H9 (cell line): ENCODE measurements around the gene ADORA2B. TPM values are rescaled to one million over a fixed set of nuclear protein-coding genes. Genes with fewer than 3 reads are reported as not detected.

Experiments used
- DNase-seq: peaks from one replicate; pipeline ENCODE4 v3.0.0-alpha.2; 2017
- H2AFZ ChIP-seq: one replicate; pipeline ENCODE4 v1.6.1; 2013; ENCODE audit warnings: mild to moderate bottlenecking, low read length, control low read depth, moderate library complexity
- H2AK5ac ChIP-seq: 2 replicates; pipeline ENCODE4 v1.6.1; 2013; ENCODE audit warnings: low read length, control low read depth, mixed read lengths; ENCODE audit not compliant: insufficient read length
- H2BK120ac ChIP-seq: one replicate; pipeline ENCODE4 v1.6.1; 2013; ENCODE audit warnings: low read depth, mild to moderate bottlenecking, low read length, control low read depth, inconsistent platforms; ENCODE audit not compliant: poor library complexity, severe bottlenecking
- H2BK12ac ChIP-seq: 2 replicates; pipeline ENCODE4 v1.6.1; 2013; ENCODE audit warnings: low read length, control low read depth, mixed read lengths, low read depth; ENCODE audit not compliant: insufficient read length
- H2BK15ac ChIP-seq: 2 replicates; pipeline ENCODE4 v1.6.1; 2013; ENCODE audit warnings: low read depth, low read length, control low read depth
- H2BK20ac ChIP-seq: one replicate; pipeline ENCODE4 v1.6.1; 2013; ENCODE audit warnings: low read depth, mild to moderate bottlenecking, low read length, control low read depth, inconsistent platforms; ENCODE audit not compliant: poor library complexity, severe bottlenecking
- H2BK5ac ChIP-seq: 2 replicates; pipeline ENCODE4 v1.6.1; 2013; ENCODE audit warnings: low read length, control low read depth, mixed read lengths; ENCODE audit not compliant: insufficient read length
- H3K14ac ChIP-seq: 2 replicates; pipeline ENCODE4 v1.6.1; 2013; ENCODE audit warnings: low read length, control low read depth; ENCODE audit not compliant: insufficient read depth
- H3K18ac ChIP-seq: 2 replicates; pipeline ENCODE4 v1.6.1; 2013; ENCODE audit warnings: low read depth, mild to moderate bottlenecking, mixed read lengths, low read length, control low read depth; ENCODE audit not compliant: insufficient read length
- H3K23ac ChIP-seq: 2 replicates; pipeline ENCODE4 v1.6.1; 2013; ENCODE audit warnings: low read length, control low read depth, mixed read lengths, low read depth; ENCODE audit not compliant: insufficient read length
- H3K23me2 ChIP-seq: 2 replicates; pipeline ENCODE4 v1.6.1; 2013; ENCODE audit warnings: low read depth, mild to moderate bottlenecking, mixed read lengths, low read length, control low read depth; ENCODE audit not compliant: insufficient read length, poor library complexity, severe bottlenecking
- H3K27ac ChIP-seq: 2 replicates; pipeline ENCODE4 v1.5.1; 2013; ENCODE audit warnings: low read length, control low read depth, mixed read lengths, low read depth; ENCODE audit not compliant: insufficient read length
- H3K27me3 ChIP-seq: 2 replicates; pipeline ENCODE4 v1.6.1; 2013; ENCODE audit warnings: low read length, control low read depth, inconsistent platforms; ENCODE audit not compliant: insufficient read depth
- H3K4ac ChIP-seq: 2 replicates; pipeline ENCODE4 v1.6.1; 2013; ENCODE audit warnings: low read depth, mild to moderate bottlenecking, control low read depth, inconsistent platforms, low read length, moderate library complexity
- H3K4me1 ChIP-seq: 2 replicates; pipeline ENCODE4 v1.6.1; 2013; ENCODE audit warnings: low read length, control low read depth, inconsistent platforms; ENCODE audit not compliant: insufficient read depth
- H3K4me2 ChIP-seq: 2 replicates; pipeline ENCODE4 v1.6.1; 2013; ENCODE audit warnings: low read length, control low read depth, mixed read lengths; ENCODE audit not compliant: insufficient read length, insufficient read depth
- H3K56ac ChIP-seq: 2 replicates; pipeline ENCODE4 v1.6.1; 2013; ENCODE audit warnings: low read depth, mild to moderate bottlenecking, mixed read lengths, low read length, control low read depth; ENCODE audit not compliant: insufficient read length
- H3K79me1 ChIP-seq: 2 replicates; pipeline ENCODE4 v1.6.1; 2013; ENCODE audit warnings: low read depth, mild to moderate bottlenecking, moderate library complexity, low read length, control low read depth, inconsistent platforms; ENCODE audit not compliant: insufficient read depth, poor library complexity, severe bottlenecking
- H3K79me2 ChIP-seq: 2 replicates; pipeline ENCODE4 v1.6.1; 2013; ENCODE audit warnings: low read length, control low read depth, inconsistent platforms; ENCODE audit not compliant: insufficient read depth
- H3K9ac ChIP-seq: 2 replicates; pipeline ENCODE4 v1.6.1; 2013; ENCODE audit warnings: low read length, control low read depth, mixed read lengths; ENCODE audit not compliant: insufficient read length; ENCODE audit errors: extremely low read depth
- H3K9me3 ChIP-seq: one replicate; pipeline ENCODE4 v1.6.1; 2013; ENCODE audit warnings: low read depth, low read length, inconsistent platforms; ENCODE audit not compliant: control insufficient read depth
- H3T11ph ChIP-seq: one replicate; pipeline ENCODE4 v1.6.1; 2013; ENCODE audit warnings: mild to moderate bottlenecking, low read length, control low read depth, inconsistent platforms
- H4K20me1 ChIP-seq: one replicate; pipeline ENCODE4 v1.6.1; 2013; ENCODE audit not compliant: control insufficient read depth, insufficient read length, insufficient read depth
- H4K5ac ChIP-seq: 2 replicates; pipeline ENCODE4 v1.6.1; 2013; ENCODE audit warnings: low read depth, mild to moderate bottlenecking, mixed read lengths, low read length, control low read depth; ENCODE audit not compliant: insufficient read length
- H4K8ac ChIP-seq: replicated peaks from 2 replicates; pipeline ENCODE4 v1.6.1; 2013; ENCODE audit warnings: low read length, control low read depth, mixed read lengths, low read depth; ENCODE audit not compliant: insufficient read length
- H4K91ac ChIP-seq: 2 replicates; pipeline ENCODE4 v1.6.1; 2013; ENCODE audit warnings: low read depth, mild to moderate bottlenecking, moderate library complexity, mixed read lengths, low read length, control low read depth; ENCODE audit not compliant: insufficient read length
- H3K27ac Mint-ChIP-seq, 3 experiments: 2 replicates in 2 of 3; 3 replicates in 1 of 3; pipeline ENCODE4 v1.8.0; 2020 to 2021; ENCODE audit warnings: mixed read lengths in 3 of 3, mild to moderate bottlenecking in 1 of 3, moderate library complexity in 1 of 3
- H3K27me3 Mint-ChIP-seq: 2 replicates; pipeline ENCODE4 v1.8.0; 2021; ENCODE audit warnings: low read depth, mild to moderate bottlenecking, moderate library complexity, mixed read lengths
- H3K36me3 Mint-ChIP-seq, 3 experiments: 2 replicates in 2 of 3; 3 replicates in 1 of 3; pipeline ENCODE4 v1.8.0; 2020 to 2021; ENCODE audit warnings: low read depth in 3 of 3, mixed read lengths in 3 of 3; ENCODE audit not compliant: insufficient read depth in 1 of 3
- H3K4me1 Mint-ChIP-seq, 2 experiments: 2 replicates each; pipeline ENCODE4 v1.8.0; 2020; ENCODE audit warnings: mixed read lengths in 2 of 2
- H3K4me3 Mint-ChIP-seq, 2 experiments: 2 replicates in 1 of 2; 3 replicates in 1 of 2; pipeline ENCODE4 v1.8.0; 2020 to 2021; ENCODE audit warnings: mild to moderate bottlenecking in 2 of 2, mixed read lengths in 2 of 2, moderate library complexity in 1 of 2
- H3K9me3 Mint-ChIP-seq, 2 experiments: 2 replicates in 1 of 2; 3 replicates in 1 of 2; pipeline ENCODE4 v1.8.0; 2020; ENCODE audit warnings: mild to moderate bottlenecking in 2 of 2, mixed read lengths in 2 of 2, moderate library complexity in 1 of 2
- WGBS: extraction: QIAGEN DNeasy Blood & Tissue Kit; methylation state at CpG from one replicate; pipeline ENCODE4 v1.1.7; 2013; ENCODE audit warnings: missing lambda C conversion rate, low lambda C conversion rate, mixed read lengths; ENCODE audit not compliant: insufficient read length; ENCODE audit errors: extremely low coverage; 5-methylcytosine and 5-hydroxymethylcytosine counted together
- total RNA-seq: library from RNA; stranded (reverse); gene quantifications from 2 replicates; pipeline ENCODE4 v1.2.1, GENCODE V29; 2021
- TF ChIP-seq, protein P1 (sequence below): fragments of 200-600 bp; sonication (generic); conservative IDR thresholded peaks from 3 replicates; pipeline ENCODE4 v1.8.0; 2021; ENCODE audit warnings: antibody characterized with exemption, mild to moderate bottlenecking

ADORA2B gene
- total RNA-seq, 1 experiment from 2014 or later = 3.1 TPM

DNA sequence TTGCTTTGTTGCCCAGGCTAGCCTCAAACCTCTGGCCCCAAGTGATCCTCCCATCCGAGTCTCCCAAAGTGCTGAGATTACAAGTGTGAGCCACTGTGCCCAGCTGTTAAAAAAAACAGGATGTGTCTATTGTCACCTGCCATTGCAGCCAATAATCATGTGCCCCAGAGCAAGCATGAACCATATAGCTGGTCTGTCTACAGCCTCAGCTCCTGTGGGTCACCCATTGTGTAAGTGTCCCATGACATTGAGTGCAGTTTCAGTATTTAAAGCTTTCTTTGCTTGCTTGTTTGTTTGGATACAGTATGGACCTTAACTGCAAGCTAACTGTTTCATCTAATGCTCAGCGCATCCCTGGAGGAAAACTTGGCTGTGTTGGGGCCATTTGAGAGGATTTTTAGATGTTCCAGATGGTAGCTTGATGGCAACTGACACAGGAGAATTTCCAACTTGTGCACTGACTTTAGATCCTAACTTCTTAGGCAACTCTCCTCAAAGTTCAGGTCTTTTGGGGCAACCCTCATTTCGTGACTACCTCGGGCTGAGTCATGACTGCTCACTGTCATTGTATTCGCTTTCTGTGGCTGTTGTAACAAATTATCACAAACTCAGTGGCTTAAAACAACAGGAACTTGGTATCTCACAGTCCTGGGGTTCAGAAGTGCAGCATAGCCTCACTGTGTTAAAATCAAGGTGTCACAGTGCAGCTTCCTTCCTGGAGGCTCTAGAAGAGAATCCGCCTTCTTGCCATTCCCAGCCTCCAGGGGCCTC, 30.3 kb upstream of the ADORA2B start:
- Mint-ChIP-seq H3K9me3 (peaks cover 7% of the 10 kb centered on the region in 2 experiments; a peak in 4 of 5 replicates), H3K4me3 (no peak overlapping the region), H3K27me3 (no peaks in the 10 kb centered on the region), H3K36me3 (peaks cover 0 to 6% (median 0%) of the 10 kb centered on the region in 3 experiments; a peak in 1 of 7 replicates), H3K27ac (no peak overlapping the region), H3K4me1 (peaks cover 0 to 7% of the 10 kb centered on the region in 2 experiments; a peak in 2 of 4 replicates)
- Histone ChIP-seq H4K8ac (no peak overlapping the region), H3K4me2 (no peak overlapping the region), H3K27me3 (no peaks in the 10 kb centered on the region), H3K4me1 (no peaks in the 10 kb centered on the region), H3K79me2 (no peaks in the 10 kb centered on the region), H2AFZ (no peak overlapping the region), H4K91ac (no peak overlapping the region), H4K5ac (no peak overlapping the region), H2BK12ac (no peak overlapping the region), H3K23ac (no peak overlapping the region), H3K4ac (no peak overlapping the region), H3K27ac (no peak overlapping the region), H3K79me1 (no peaks in the 10 kb centered on the region), H2BK15ac (no peak overlapping the region), H3K56ac (no peak overlapping the region), H2BK5ac (no peak overlapping the region), H2AK5ac (no peak overlapping the region), H3K9ac (no peak overlapping the region), H3K14ac (no peak overlapping the region), H4K20me1 (no peaks in the 10 kb centered on the region), H3T11ph (no peak overlapping the region), H3K23me2 (no peaks in the 10 kb centered on the region), H3K18ac (no peak overlapping the region), H2BK120ac (no peak overlapping the region), H3K9me3 (peaks cover 3% of the 10 kb centered on the region), H2BK20ac (no peak overlapping the region)
- TF ChIP-seq, protein P1, sequence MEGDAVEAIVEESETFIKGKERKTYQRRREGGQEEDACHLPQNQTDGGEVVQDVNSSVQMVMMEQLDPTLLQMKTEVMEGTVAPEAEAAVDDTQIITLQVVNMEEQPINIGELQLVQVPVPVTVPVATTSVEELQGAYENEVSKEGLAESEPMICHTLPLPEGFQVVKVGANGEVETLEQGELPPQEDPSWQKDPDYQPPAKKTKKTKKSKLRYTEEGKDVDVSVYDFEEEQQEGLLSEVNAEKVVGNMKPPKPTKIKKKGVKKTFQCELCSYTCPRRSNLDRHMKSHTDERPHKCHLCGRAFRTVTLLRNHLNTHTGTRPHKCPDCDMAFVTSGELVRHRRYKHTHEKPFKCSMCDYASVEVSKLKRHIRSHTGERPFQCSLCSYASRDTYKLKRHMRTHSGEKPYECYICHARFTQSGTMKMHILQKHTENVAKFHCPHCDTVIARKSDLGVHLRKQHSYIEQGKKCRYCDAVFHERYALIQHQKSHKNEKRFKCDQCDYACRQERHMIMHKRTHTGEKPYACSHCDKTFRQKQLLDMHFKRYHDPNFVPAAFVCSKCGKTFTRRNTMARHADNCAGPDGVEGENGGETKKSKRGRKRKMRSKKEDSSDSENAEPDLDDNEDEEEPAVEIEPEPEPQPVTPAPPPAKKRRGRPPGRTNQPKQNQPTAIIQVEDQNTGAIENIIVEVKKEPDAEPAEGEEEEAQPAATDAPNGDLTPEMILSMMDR = no peak
- DNase-seq = no peak
- WGBS = no CpG with 5 or more reads among the region's 6 CpGs
